HepG2 (cell line): ENCODE data around the gene PLEKHG5. TPM values are rescaled to one million over a fixed set of nuclear protein-coding genes. Genes with fewer than 3 reads are reported as not detected.
"Not testable (repeated sequence)": the region's sequence is repeated elsewhere in the genome, so short reads cannot be mapped to it uniquely, and the experiment has no call there.

Experiments
- ARID5B ChIP-seq: IDR thresholded peaks from 2 replicates; pipeline ENCODE4 v1.4.0; 2020; ENCODE audit warnings: mild to moderate bottlenecking, missing genetic modification reagents
- BCL6 ChIP-seq: IDR thresholded peaks from 2 replicates; pipeline ENCODE4 v1.6.1; 2016; ENCODE audit warnings: missing genetic modification reagents, missing compliant biosample characterization
- HDAC2 ChIP-seq: sonication (generic); formaldehyde crosslinking; IDR thresholded peaks from 2 replicates; pipeline ENCODE4 v1.4.0; 2020; ENCODE audit warnings: missing genetic modification reagents
- HIC2 ChIP-seq: sonication (generic); formaldehyde crosslinking; IDR thresholded peaks from 2 replicates; pipeline ENCODE4 v1.9.0; 2022; ENCODE audit warnings: low read depth, missing genetic modification reagents
- HNF4G ChIP-seq, 2 experiments: sonication (generic) in 1 of 2; formaldehyde crosslinking in 1 of 2; IDR thresholded peaks; 2 replicates each; pipeline versions ENCODE4 v1.4.0 to v1.6.1; 2011 to 2020; ENCODE audit warnings: borderline replicate concordance in 2 of 2, low read depth in 2 of 2, mild to moderate bottlenecking in 2 of 2, low read length in 1 of 2, missing genetic modification reagents in 1 of 2, moderate library complexity in 1 of 2
- HOXA3 ChIP-seq: sonication (generic); formaldehyde crosslinking; IDR thresholded peaks from 2 replicates; pipeline ENCODE4 v1.5.0; 2020; ENCODE audit warnings: missing genetic modification reagents
- KDM6A ChIP-seq: IDR thresholded peaks from 2 replicates; pipeline ENCODE4 v1.6.1; 2016; ENCODE audit warnings: low read depth
- MNT ChIP-seq: fragments of 450-650 bp; IDR thresholded peaks from 2 replicates; pipeline ENCODE4 v1.6.1; 2016
- MTA1 ChIP-seq: sonication (generic); formaldehyde crosslinking; IDR thresholded peaks from 2 replicates; pipeline ENCODE4 v1.4.0; 2020; ENCODE audit warnings: missing genetic modification reagents, mild to moderate bottlenecking, borderline replicate concordance
- NR2F1 ChIP-seq, 2 experiments: fragments of 450-650 bp in 1 of 2; formaldehyde crosslinking in 1 of 2; IDR thresholded peaks; 2 replicates each; pipeline versions ENCODE4 v1.5.0 to v1.6.1; 2016 to 2020; ENCODE audit warnings: mild to moderate bottlenecking in 1 of 2, missing compliant biosample characterization in 1 of 2, missing genetic modification reagents in 1 of 2, moderate library complexity in 1 of 2
- NR2F6 ChIP-seq, 2 experiments: IDR thresholded peaks; 2 replicates each; pipeline ENCODE4 v1.6.1; 2016; ENCODE audit warnings: antibody characterized with exemption in 1 of 2, mild to moderate bottlenecking in 1 of 2
- POLR2AphosphoS5 ChIP-seq: IDR thresholded peaks from 2 replicates; pipeline ENCODE4 v1.6.1; 2012; ENCODE audit warnings: low read depth, low read length
- RXRA ChIP-seq: sonication (generic); formaldehyde crosslinking; IDR thresholded peaks from 2 replicates; pipeline ENCODE4 v1.5.1; 2020; ENCODE audit warnings: missing genetic modification reagents
- SKI ChIP-seq: fragments of 450-650 bp; IDR thresholded peaks from one replicate; pipeline ENCODE4 v1.6.1; 2018; ENCODE audit warnings: mild to moderate bottlenecking; ENCODE audit not compliant: partially characterized antibody
- SP5 ChIP-seq: IDR thresholded peaks from 2 replicates; pipeline ENCODE4 v1.6.1; 2016; ENCODE audit warnings: low read depth, borderline replicate concordance
- SSRP1 ChIP-seq: IDR thresholded peaks from 2 replicates; pipeline ENCODE4 v1.6.1; 2016; ENCODE audit warnings: control low read depth
- ZFY ChIP-seq: sonication (generic); formaldehyde crosslinking; IDR thresholded peaks from 2 replicates; pipeline ENCODE4 v1.4.0; 2020; ENCODE audit warnings: missing genetic modification reagents
- ZNF263 ChIP-seq: sonication (generic); formaldehyde crosslinking; IDR thresholded peaks from 2 replicates; pipeline ENCODE4 v1.4.0; 2020; ENCODE audit warnings: missing genetic modification reagents
- ZNF790 ChIP-seq: sonication (generic); formaldehyde crosslinking; IDR thresholded peaks from 2 replicates; pipeline ENCODE4 v1.8.0; 2022; ENCODE audit warnings: missing genetic modification reagents, mild to moderate bottlenecking, borderline replicate concordance
- polyA plus RNA-seq, 8 experiments: library from polyadenylated mRNA; depleted of rRNA in 3 of 8; stranded (reverse) in 7 of 8; unstranded in 1 of 8; fragments of >200 nt; fragmentation: Illumina TruSeq in 4 of 8; extraction: Trizol in 4 of 8; gene quantifications; 2 replicates each; pipeline versions ENCODE4 v1.2.1 to v1.2.3, GENCODE V29; 2011 to 2016; ENCODE audit warnings: low read depth in 4 of 8, missing spikeins in 1 of 8, mixed read lengths in 1 of 8; ENCODE audit not compliant: insufficient read depth in 1 of 8
- total RNA-seq, 5 experiments: library from RNA; depleted of rRNA; stranded (reverse); fragments of >200 nt; fragmentation: Illumina TruSeq; extraction: Trizol; gene quantifications; 2 replicates each; pipeline ENCODE4 v1.2.3, GENCODE V29; 2016; ENCODE audit warnings: low read depth in 1 of 5
- TF ChIP-seq, protein P1 (sequence below): IDR thresholded peaks from 2 replicates; pipeline ENCODE4 v1.6.1; 2016; ENCODE audit warnings: low read depth, control low read depth

PLEKHG5 gene
- total and polyA plus RNA-seq, 2 of the 13 experiments (the other 11 are each of a cell fraction or from before 2014, with no cell fraction given), result 1.9 to 3.5 TPM

DNA sequence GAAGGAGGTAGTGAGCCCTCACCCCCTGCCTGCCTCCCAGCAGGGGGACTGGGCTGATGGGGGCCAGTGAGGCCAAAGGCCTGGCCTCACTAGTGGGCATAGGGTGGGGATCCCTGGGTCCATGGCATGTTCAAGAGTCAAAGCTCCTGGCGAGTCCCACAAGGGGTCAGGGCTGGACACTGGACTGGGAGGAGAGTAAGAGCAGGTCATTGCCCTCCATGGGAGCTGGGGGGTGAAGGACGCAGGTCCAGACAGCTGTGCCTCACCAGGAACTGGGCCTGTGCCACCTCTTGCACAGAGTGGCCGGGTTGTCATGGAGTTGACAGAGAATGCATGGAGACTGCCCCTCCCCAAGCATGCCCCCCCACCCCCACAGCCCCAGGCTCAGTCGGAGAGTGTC is 45.5 kb downstream of the PLEKHG5 start (continued):
- TF ChIP-seq, protein P1, sequence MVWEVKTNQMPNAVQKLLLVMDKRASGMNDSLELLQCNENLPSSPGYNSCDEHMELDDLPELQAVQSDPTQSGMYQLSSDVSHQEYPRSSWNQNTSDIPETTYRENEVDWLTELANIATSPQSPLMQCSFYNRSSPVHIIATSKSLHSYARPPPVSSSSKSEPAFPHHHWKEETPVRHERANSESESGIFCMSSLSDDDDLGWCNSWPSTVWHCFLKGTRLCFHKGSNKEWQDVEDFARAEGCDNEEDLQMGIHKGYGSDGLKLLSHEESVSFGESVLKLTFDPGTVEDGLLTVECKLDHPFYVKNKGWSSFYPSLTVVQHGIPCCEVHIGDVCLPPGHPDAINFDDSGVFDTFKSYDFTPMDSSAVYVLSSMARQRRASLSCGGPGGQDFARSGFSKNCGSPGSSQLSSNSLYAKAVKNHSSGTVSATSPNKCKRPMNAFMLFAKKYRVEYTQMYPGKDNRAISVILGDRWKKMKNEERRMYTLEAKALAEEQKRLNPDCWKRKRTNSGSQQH, result peak; percentile 69; the same call in 1 of the 2 replicates
- TF ChIP-seq ZNF263 (CRISPR knock-in tag) (0 out of 2 replicates have a peak, but pooled peaks have one; percentile 34), ZFY (CRISPR knock-in tag) (0 out of 2 replicates have a peak, but pooled peaks have one; percentile 14), NR2F6 (IDR thresholded peaks at IDR 0.05) (peak; percentile 63), NR2F6 (CRISPR knock-in tag; IDR thresholded peaks at IDR 0.05) (peak; percentile 86), KDM6A (CRISPR knock-in tag) (0 out of 2 replicates have a peak, but pooled peaks have one; percentile 37), HNF4G (IDR thresholded peaks at IDR 0.05; ENCODE audit: borderline replicate concordance, low read depth, low read length) (peak; percentile 18; the same call in 1 of the 2 replicates), SP5 (CRISPR knock-in tag) (peak; percentile 81; the same call in 1 of the 2 replicates), SSRP1 (CRISPR knock-in tag) (0 out of 2 replicates have a peak, but pooled peaks have one; percentile 45), NR2F1 (CRISPR knock-in tag; IDR thresholded peaks at IDR 0.05) (peak in 1 of 2 experiments; percentile 64; a peak in 1 of 4 replicates), HIC2 (CRISPR knock-in tag) (peak; percentile 43; the same call in 1 of the 2 replicates), BCL6 (CRISPR knock-in tag) (peak; percentile 86), MTA1 (CRISPR knock-in tag) (0 out of 2 replicates have a peak, but pooled peaks have one; percentile 22), MNT (0 out of 2 replicates have a peak, but pooled peaks have one; percentile 4), SKI (peak; percentile 81), RXRA (CRISPR knock-in tag) (peak; percentile 96), ZNF790 (CRISPR knock-in tag) (peak; percentile 31; the same call in 1 of the 2 replicates), POLR2AphosphoS5 (peak; percentile 28; the same call in 1 of the 2 replicates), ARID5B (CRISPR knock-in tag) (0 out of 2 replicates have a peak, but pooled peaks have one; percentile 9), HDAC2 (0 out of 2 replicates have a peak, but pooled peaks have one; percentile 27), HOXA3 (peak; percentile 45; the same call in 1 of the 2 replicates)
- TF ChIP-seq HNF4G (CRISPR knock-in tag; IDR thresholded peaks at IDR 0.05; ENCODE audit: borderline replicate concordance, low read depth), result not testable (repeated sequence)
